ENCODE data around the gene OSBPL10. TPM values are rescaled to one million over a fixed set of nuclear protein-coding genes. Genes with fewer than 3 reads are reported as not detected.

Gene OSBPL10, protein sequence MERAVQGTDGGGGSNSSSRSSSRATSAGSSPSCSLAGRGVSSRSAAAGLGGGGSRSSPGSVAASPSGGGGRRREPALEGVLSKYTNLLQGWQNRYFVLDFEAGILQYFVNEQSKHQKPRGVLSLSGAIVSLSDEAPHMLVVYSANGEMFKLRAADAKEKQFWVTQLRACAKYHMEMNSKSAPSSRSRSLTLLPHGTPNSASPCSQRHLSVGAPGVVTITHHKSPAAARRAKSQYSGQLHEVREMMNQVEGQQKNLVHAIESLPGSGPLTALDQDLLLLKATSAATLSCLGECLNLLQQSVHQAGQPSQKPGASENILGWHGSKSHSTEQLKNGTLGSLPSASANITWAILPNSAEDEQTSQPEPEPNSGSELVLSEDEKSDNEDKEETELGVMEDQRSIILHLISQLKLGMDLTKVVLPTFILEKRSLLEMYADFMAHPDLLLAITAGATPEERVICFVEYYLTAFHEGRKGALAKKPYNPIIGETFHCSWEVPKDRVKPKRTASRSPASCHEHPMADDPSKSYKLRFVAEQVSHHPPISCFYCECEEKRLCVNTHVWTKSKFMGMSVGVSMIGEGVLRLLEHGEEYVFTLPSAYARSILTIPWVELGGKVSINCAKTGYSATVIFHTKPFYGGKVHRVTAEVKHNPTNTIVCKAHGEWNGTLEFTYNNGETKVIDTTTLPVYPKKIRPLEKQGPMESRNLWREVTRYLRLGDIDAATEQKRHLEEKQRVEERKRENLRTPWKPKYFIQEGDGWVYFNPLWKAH
- 44.1 to 56.6 TPM (median 45.4 TPM) in 3 replicates for total RNA-seq
- long read RNA-seq, full-length matches to known transcripts = 90 of 110 reads
- long read RNA-seq, partial matches to known transcripts = 6 of 110 reads
- long read RNA-seq, other reads (novel, unspliced or antisense) = 14 of 110 reads

GRCh38 chr3:31981206-31982181 lies at the start of gene OSBPL10, which contains the start of gene ZNF860:
Gene OSBPL10, minus strand, starts transcription at chr3:31981262. Its CDS starts 83 bp downstream, at chr3:31981179.
Gene ZNF860, plus strand, starts transcription at chr3:31981750. Its CDS starts 7,330 bp downstream, at chr3:31989080.
- H3K4me1 Mint-ChIP-seq (ENCODE audit: low read depth) = peaks cover 49% of the 10 kb centered on the region
- H3K36me3 Mint-ChIP-seq (ENCODE audit: low read depth) = peaks cover 4% of the 10 kb centered on the region
- DNase-seq (ENCODE audit: low spot score) = peak; percentile 94
- H3K27me3 Mint-ChIP-seq (ENCODE audit: low read depth) = no peaks in the 10 kb centered on the region
- H3K9me3 Mint-ChIP-seq (ENCODE audit: low read depth) = no peaks in the 10 kb centered on the region
- peak within 1 kb of the TSS; percentile 84 for H3K4me3 Mint-ChIP-seq (ENCODE audit: unreplicated experiment)
- H3K27ac Mint-ChIP-seq (ENCODE audit: unreplicated experiment) = peak within 1 kb of the TSS; percentile 90
- no peak for TF ChIP-seq CTCF (IDR thresholded peaks at IDR 0.05)

DNA sequence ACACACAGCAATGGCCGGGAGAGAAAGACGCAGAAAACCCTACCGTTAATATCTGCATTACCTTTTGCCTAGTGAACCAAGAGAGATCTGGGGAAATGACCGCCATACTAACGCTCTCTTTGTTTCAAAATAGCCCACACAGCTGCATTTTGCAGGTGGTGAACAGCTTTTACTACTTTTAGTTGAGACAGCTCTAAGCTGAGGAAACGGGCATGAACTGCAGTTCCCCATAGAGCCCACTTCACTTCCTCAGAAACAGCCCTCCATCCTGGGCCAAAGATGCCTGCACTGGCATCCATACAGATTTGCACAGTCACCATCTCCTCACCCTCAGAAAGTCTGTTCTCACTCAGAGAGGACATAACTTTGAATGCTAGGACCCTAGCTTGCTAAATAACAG lies 45.5 kb upstream of the OSBPL10 start:
- H3K36me3 Mint-ChIP-seq (ENCODE audit: low read depth) = no peaks in the 10 kb centered on the region
- no peak for DNase-seq (ENCODE audit: low spot score)
- H3K9me3 Mint-ChIP-seq (ENCODE audit: low read depth) = no peaks in the 10 kb centered on the region
- no peaks in the 10 kb centered on the region for H3K27me3 Mint-ChIP-seq (ENCODE audit: low read depth)
- H3K27ac Mint-ChIP-seq (ENCODE audit: unreplicated experiment) = no peak overlapping the region
- TF ChIP-seq CTCF (IDR thresholded peaks at IDR 0.05) = no peak
- no peaks in the 10 kb centered on the region for H3K4me1 Mint-ChIP-seq (ENCODE audit: low read depth)
- no peak overlapping the region for H3K4me3 Mint-ChIP-seq (ENCODE audit: unreplicated experiment)

GRCh38 chr3:32022947-32023346 lies 41.9 kb upstream of the OSBPL10 start:
- no peaks in the 10 kb centered on the region for H3K36me3 Mint-ChIP-seq (ENCODE audit: low read depth)
- peak overlapping the region; percentile 28 for H3K27ac Mint-ChIP-seq (ENCODE audit: unreplicated experiment)
- H3K4me1 Mint-ChIP-seq (ENCODE audit: low read depth) = peaks cover 12% of the 10 kb centered on the region
- no peaks in the 10 kb centered on the region for H3K9me3 Mint-ChIP-seq (ENCODE audit: low read depth)
- DNase-seq (ENCODE audit: low spot score) = no peak
- no peak for TF ChIP-seq CTCF (IDR thresholded peaks at IDR 0.05)
- H3K27me3 Mint-ChIP-seq (ENCODE audit: low read depth) = no peaks in the 10 kb centered on the region
- H3K4me3 Mint-ChIP-seq (ENCODE audit: unreplicated experiment) = no peak overlapping the region

DNA sequence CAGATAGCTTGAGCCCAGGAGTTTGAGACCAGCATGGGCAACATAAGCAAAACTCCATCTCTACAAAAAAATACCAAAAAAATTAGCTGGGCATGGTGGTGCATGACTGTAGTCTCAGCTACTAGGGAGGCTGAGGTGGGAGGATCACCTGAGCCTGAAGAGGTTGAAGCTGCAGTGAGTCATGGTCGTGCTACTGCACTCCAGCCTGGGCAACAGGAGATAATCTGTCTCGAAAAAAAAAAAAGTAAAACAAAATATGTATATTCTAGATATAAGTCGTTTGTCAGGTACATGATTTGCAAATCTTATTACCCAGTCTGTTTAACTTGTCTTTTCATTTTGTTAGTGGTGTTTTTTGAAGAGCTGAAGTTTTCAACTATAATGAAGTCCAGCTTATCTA lies 40.7 kb upstream of the OSBPL10 start:
- H3K9me3 Mint-ChIP-seq (ENCODE audit: low read depth) = no peaks in the 10 kb centered on the region
- no peak for DNase-seq (ENCODE audit: low spot score)
- peaks cover 12% of the 10 kb centered on the region for H3K4me1 Mint-ChIP-seq (ENCODE audit: low read depth)
- H3K27me3 Mint-ChIP-seq (ENCODE audit: low read depth) = no peaks in the 10 kb centered on the region
- H3K36me3 Mint-ChIP-seq (ENCODE audit: low read depth) = no peaks in the 10 kb centered on the region
- TF ChIP-seq CTCF (IDR thresholded peaks at IDR 0.05) = no peak
- no peak overlapping the region for H3K4me3 Mint-ChIP-seq (ENCODE audit: unreplicated experiment)
- H3K27ac Mint-ChIP-seq (ENCODE audit: unreplicated experiment) = no peak overlapping the region
